GM12801 (cell line): ENCODE measurements around the gene IL1RAP.

Experiments used
- TF ChIP-seq, protein P1 (sequence below): IDR thresholded peaks from one replicate; pipeline ENCODE4 v1.5.1; 2011; ENCODE audit warnings: control low read depth; ENCODE audit not compliant: insufficient read length; ENCODE audit errors: extremely low read depth

IL1RAP gene

GRCh38 chr3:190534986-190535385 lies 21.1 kb downstream of the IL1RAP start:
- TF ChIP-seq, protein P1, sequence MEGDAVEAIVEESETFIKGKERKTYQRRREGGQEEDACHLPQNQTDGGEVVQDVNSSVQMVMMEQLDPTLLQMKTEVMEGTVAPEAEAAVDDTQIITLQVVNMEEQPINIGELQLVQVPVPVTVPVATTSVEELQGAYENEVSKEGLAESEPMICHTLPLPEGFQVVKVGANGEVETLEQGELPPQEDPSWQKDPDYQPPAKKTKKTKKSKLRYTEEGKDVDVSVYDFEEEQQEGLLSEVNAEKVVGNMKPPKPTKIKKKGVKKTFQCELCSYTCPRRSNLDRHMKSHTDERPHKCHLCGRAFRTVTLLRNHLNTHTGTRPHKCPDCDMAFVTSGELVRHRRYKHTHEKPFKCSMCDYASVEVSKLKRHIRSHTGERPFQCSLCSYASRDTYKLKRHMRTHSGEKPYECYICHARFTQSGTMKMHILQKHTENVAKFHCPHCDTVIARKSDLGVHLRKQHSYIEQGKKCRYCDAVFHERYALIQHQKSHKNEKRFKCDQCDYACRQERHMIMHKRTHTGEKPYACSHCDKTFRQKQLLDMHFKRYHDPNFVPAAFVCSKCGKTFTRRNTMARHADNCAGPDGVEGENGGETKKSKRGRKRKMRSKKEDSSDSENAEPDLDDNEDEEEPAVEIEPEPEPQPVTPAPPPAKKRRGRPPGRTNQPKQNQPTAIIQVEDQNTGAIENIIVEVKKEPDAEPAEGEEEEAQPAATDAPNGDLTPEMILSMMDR: no peak

GRCh38 chr3:190537146-190537545 lies 23.3 kb downstream of the IL1RAP start:
- TF ChIP-seq, protein P1: no peak

DNA sequence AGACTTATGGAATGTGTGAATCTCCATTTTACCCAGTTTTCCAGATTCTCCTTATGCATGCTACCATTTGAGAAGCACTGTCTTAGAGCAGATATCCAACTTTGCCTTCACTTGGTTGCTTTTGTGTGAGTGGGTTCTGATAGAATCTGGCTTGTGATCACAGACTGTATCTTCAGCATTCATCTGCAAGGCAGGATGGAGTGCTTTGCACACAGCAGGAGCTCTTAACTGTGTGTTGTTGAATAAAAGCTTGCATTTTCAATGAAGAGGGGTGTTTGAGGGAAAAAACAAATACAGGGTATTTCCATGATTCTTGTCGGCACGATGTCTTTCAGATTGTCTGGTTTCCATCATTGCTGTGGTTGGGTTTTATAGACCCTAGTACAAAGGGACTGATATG lies 24.4 kb downstream of the IL1RAP start:
- TF ChIP-seq, protein P1: no peak

- TF ChIP-seq, protein P1: no peak
These were observed 25.6 kb downstream of the IL1RAP start for GRCh38 chr3:190539526-190539925.

- TF ChIP-seq, protein P1: no peak
These were observed 27.1 kb downstream of the IL1RAP start for GRCh38 chr3:190541008-190541407.

GRCh38 chr3:190541560-190541959 lies 27.7 kb downstream of the IL1RAP start:
- TF ChIP-seq, protein P1: no peak

GRCh38 chr3:190542846-190543245 lies 29.0 kb downstream of the IL1RAP start:
- TF ChIP-seq, protein P1: no peak

DNA sequence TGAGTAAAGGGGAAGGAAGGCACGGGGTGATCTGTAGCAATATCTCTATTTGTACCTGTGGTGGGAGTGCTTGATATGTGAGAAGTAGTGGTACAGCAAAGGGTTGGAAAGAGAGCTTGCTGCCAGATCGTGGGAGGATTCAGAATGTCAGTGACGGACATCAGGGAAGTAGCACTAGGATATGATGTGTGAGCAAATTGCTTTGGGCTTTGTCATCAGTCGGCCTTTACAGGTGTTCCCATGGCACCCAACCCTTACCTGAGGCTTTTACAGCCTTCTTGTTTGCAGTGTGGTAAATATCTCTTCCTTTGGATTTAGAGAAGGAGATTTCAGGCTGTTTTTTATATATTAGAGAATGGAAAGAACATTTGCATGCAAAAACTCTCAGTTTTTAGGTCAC lies 29.8 kb downstream of the IL1RAP start:
- TF ChIP-seq, protein P1: no peak
